Fibroblast of mammary gland (primary cell): ENCODE measurements around the gene CBFA2T2.

ENCODE experiments used
- DNase-seq: peaks from one replicate; pipeline ENCODE4 v3.0.0-alpha.2; 2010; ENCODE audit warnings: low read depth
- H3K4me3 ChIP-seq: 2 replicates; pipeline ENCODE4 v1.5.1; 2011; ENCODE audit warnings: low read depth, mild to moderate bottlenecking, low read length, moderate library complexity; ENCODE audit not compliant: control insufficient read depth
- TF ChIP-seq, protein P1 (sequence below): conservative IDR thresholded peaks from 2 replicates; pipeline ENCODE4 v1.5.1; 2011; ENCODE audit warnings: low read depth, low read length, inconsistent platforms; ENCODE audit not compliant: control insufficient read depth, insufficient read depth

Gene CBFA2T2

DNA sequence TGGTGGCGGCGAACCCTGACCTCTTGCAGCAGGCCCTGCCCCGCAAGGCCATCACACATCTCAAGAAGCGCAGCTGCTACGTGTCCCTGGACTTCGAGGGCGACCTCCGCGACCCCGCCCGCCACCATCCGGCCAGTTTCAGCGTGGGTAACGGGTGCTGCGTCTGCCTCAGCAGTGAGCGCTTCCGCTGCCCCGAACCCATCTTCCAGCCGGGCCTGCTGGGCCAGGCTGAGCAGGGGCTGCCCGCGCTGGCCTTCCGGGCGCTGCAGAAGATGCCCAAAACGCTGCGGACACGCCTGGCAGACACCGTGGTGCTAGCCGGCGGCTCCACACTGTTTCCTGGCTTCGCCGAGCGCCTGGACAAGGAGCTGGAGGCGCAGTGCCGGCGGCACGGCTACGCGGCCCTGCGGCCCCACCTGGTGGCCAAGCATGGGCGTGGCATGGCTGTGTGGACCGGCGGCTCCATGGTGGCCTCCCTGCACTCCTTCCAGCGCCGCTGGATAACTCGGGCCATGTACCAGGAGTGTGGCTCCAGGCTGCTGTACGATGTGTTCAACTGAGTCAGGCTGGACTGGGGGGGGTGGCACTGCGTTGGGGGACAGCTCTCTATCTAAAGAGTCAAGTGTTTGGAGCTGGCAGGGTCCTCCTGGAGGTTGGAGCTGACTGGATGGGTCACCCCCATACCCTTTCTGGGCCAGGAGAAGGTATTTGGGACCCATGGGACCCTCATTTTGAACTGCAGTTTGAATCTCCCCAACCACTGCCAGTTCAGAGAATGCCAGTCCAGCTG is 178.0 kb downstream of the CBFA2T2 start:
- TF ChIP-seq, protein P1, sequence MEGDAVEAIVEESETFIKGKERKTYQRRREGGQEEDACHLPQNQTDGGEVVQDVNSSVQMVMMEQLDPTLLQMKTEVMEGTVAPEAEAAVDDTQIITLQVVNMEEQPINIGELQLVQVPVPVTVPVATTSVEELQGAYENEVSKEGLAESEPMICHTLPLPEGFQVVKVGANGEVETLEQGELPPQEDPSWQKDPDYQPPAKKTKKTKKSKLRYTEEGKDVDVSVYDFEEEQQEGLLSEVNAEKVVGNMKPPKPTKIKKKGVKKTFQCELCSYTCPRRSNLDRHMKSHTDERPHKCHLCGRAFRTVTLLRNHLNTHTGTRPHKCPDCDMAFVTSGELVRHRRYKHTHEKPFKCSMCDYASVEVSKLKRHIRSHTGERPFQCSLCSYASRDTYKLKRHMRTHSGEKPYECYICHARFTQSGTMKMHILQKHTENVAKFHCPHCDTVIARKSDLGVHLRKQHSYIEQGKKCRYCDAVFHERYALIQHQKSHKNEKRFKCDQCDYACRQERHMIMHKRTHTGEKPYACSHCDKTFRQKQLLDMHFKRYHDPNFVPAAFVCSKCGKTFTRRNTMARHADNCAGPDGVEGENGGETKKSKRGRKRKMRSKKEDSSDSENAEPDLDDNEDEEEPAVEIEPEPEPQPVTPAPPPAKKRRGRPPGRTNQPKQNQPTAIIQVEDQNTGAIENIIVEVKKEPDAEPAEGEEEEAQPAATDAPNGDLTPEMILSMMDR, result peak; percentile 70
- peak; percentile 79 for DNase-seq

GRCh38 chr20:33668466-33669155 is 178.7 kb downstream of the CBFA2T2 start:
- no peak for DNase-seq
- no peak overlapping the region for H3K4me3 ChIP-seq
- TF ChIP-seq, protein P1, result no peak

More for the DNA sequence above, 178.0 kb downstream of the CBFA2T2 start:
- H3K4me3 ChIP-seq, result peak overlapping the region; percentile 45

GRCh38 chr20:33669224-33669623 is 179.3 kb downstream of the CBFA2T2 start:
- TF ChIP-seq, protein P1, result no peak

GRCh38 chr20:33669873-33670640 is 180.2 kb downstream of the CBFA2T2 start:
- H3K4me3 ChIP-seq, result no peak overlapping the region
- no peak for DNase-seq
- TF ChIP-seq, protein P1, result no peak

More at GRCh38 chr20:33669224-33669623, 179.3 kb downstream of the CBFA2T2 start:
- no peak overlapping the region for H3K4me3 ChIP-seq
- DNase-seq, result no peak

DNA sequence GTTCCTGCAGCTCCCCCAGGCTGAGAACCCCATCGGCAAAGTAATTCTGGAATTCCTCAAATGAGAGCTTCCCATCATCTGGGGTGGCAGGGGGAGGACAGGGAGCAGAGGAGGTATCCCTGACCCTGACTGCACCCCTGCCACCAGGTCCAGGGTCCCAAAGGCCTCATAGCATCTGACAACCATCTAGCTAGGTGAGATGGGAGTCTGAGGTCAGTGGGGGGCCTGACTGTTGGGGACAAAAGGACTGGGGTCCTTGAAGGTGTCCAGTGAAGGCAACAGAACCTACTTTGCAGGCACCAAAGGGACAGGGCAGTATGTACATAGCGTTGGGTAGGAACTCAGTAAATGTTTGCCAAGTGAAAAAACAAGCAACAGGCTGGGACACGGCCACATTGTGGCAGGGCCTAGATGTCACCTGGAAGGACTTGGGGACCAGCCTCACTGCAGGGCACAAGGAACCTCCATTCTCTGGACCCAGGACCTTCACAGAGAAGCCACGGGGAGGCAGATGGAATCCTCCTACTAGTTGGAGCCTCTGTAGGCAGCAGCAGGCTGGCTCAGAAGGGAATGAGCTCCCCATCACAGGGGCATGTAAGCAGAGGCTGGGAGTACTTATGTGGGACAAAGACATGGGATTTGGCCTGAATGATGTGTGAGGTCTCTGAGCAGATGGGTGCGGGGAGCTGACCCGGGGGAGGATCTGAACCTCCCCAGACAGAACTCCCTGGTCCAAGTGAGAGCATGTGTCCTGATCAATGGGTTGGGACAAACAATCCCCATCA is 181.0 kb downstream of the CBFA2T2 start:
- no peak for DNase-seq
- no peak overlapping the region for H3K4me3 ChIP-seq

More for the DNA sequence above, 181.0 kb downstream of the CBFA2T2 start:
- TF ChIP-seq, protein P1, result no peak
